Measurements from ENCODE around the gene MVB12B.

Gene MVB12B

GRCh38 chr9:126494746-126495145 is 168.1 kb downstream of the MVB12B start:
- no peak for DNase-seq (ENCODE audit: low spot score)

GRCh38 chr9:126495411-126496180 is 169.0 kb downstream of the MVB12B start:
- no peak for DNase-seq (ENCODE audit: low spot score)

- DNase-seq (ENCODE audit: low spot score): no peak
These were observed 169.6 kb downstream of the MVB12B start for GRCh38 chr9:126496181-126496576.

GRCh38 chr9:126496781-126497659 is 170.4 kb downstream of the MVB12B start:
- DNase-seq (ENCODE audit: low spot score): no peak

- DNase-seq (ENCODE audit: low spot score): no peak
These were observed 171.1 kb downstream of the MVB12B start for GRCh38 chr9:126497660-126498275.

GRCh38 chr9:126498331-126498730 is 171.7 kb downstream of the MVB12B start:
- DNase-seq (ENCODE audit: low spot score): no peak

- peak; percentile 32 for DNase-seq (ENCODE audit: low spot score)
These were observed 172.6 kb downstream of the MVB12B start for GRCh38 chr9:126499005-126499910.

- no peak for DNase-seq (ENCODE audit: low spot score)
These were observed 173.4 kb downstream of the MVB12B start for GRCh38 chr9:126499911-126500599.

- DNase-seq (ENCODE audit: low spot score): peak; percentile 52
These were observed 174.2 kb downstream of the MVB12B start for GRCh38 chr9:126500600-126501382.

GRCh38 chr9:126501383-126502331 is 175.0 kb downstream of the MVB12B start:
- DNase-seq (ENCODE audit: low spot score): no peak

GRCh38 chr9:126502417-126503332 is 176.0 kb downstream of the MVB12B start:
- no peak for DNase-seq (ENCODE audit: low spot score)

GRCh38 chr9:126503333-126504085 is 176.9 kb downstream of the MVB12B start:
- no peak for DNase-seq (ENCODE audit: low spot score)

GRCh38 chr9:126504086-126504976 is 177.7 kb downstream of the MVB12B start:
- no peak for DNase-seq (ENCODE audit: low spot score)

GRCh38 chr9:126504977-126505455 is 178.4 kb downstream of the MVB12B start:
- DNase-seq (ENCODE audit: low spot score): no peak

- DNase-seq (ENCODE audit: low spot score): no peak
These were observed 179.2 kb downstream of the MVB12B start for GRCh38 chr9:126505697-126506346.

All from LoVo (cell line).